ENCODE data around the gene PRDM11.

PRDM11 gene

DNA sequence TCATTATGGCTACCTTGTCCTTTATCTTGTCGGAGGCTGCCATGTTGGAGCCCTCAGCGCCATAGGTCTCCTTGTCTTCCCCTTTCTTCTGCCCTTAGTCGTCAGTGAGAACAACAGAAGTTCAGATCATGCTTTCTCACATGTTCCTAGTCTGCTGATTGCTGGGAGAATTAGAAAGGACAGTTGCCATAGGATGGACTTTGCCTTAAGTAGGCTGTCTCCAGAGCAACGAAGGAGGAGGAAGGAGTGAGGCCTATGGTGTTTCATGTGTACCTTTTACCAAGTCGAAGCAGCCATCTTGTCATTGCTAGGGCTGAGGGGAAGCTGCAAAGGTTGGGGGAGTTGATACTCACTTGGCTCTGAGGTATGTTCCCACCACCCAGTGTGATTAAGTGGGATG is 77.1 kb downstream of the PRDM11 start:
- TF ChIP-seq, protein P1, sequence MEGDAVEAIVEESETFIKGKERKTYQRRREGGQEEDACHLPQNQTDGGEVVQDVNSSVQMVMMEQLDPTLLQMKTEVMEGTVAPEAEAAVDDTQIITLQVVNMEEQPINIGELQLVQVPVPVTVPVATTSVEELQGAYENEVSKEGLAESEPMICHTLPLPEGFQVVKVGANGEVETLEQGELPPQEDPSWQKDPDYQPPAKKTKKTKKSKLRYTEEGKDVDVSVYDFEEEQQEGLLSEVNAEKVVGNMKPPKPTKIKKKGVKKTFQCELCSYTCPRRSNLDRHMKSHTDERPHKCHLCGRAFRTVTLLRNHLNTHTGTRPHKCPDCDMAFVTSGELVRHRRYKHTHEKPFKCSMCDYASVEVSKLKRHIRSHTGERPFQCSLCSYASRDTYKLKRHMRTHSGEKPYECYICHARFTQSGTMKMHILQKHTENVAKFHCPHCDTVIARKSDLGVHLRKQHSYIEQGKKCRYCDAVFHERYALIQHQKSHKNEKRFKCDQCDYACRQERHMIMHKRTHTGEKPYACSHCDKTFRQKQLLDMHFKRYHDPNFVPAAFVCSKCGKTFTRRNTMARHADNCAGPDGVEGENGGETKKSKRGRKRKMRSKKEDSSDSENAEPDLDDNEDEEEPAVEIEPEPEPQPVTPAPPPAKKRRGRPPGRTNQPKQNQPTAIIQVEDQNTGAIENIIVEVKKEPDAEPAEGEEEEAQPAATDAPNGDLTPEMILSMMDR (conservative IDR thresholded peaks at IDR 0.05; ENCODE audit: low read depth, low read length): no peak
- no peak for DNase-seq (ENCODE audit: low read depth)
- no peak overlapping the region for H3K4me3 ChIP-seq (ENCODE audit: low read depth, low read length)

- DNase-seq (ENCODE audit: low read depth): no peak
- TF ChIP-seq, protein P1 (conservative IDR thresholded peaks at IDR 0.05; ENCODE audit: low read depth, low read length): no peak
- H3K4me3 ChIP-seq (ENCODE audit: low read depth, low read length): no peak overlapping the region
Measured at GRCh38 chr11:45224766-45225165, 78.3 kb downstream of the PRDM11 start.

DNA sequence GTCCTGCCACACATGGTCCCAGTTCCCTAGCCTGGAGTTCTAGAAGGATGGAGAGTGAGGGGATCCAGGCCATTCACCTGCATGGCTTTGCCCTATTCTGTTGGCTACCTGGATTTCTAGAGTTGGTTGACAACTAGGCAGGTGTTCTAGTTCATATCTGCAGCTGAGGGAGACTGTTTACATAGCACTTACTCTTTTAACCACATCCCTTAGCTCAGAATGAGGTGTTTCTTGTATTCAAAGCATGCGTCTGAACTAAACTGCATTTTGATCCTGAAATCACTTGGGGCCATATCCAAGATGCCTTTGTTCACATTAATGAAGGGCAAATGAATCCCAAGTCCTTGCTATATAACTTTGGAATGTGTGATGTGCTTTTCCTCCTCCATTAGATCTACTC is 78.8 kb downstream of the PRDM11 start:
- no peak for DNase-seq (ENCODE audit: low read depth)
- no peak overlapping the region for H3K4me3 ChIP-seq (ENCODE audit: low read depth, low read length)
- TF ChIP-seq, protein P1 (conservative IDR thresholded peaks at IDR 0.05; ENCODE audit: low read depth, low read length): no peak

- TF ChIP-seq, protein P1 (conservative IDR thresholded peaks at IDR 0.05; ENCODE audit: low read depth, low read length): no peak
- DNase-seq (ENCODE audit: low read depth): no peak
- H3K4me3 ChIP-seq (ENCODE audit: low read depth, low read length): no peak overlapping the region
Measured at GRCh38 chr11:45225961-45226871, 79.8 kb downstream of the PRDM11 start.

GRCh38 chr11:45226901-45227300 is 80.5 kb downstream of the PRDM11 start:
- H3K4me3 ChIP-seq (ENCODE audit: low read depth, low read length): no peak overlapping the region
- TF ChIP-seq, protein P1 (conservative IDR thresholded peaks at IDR 0.05; ENCODE audit: low read depth, low read length): no peak
- no peak for DNase-seq (ENCODE audit: low read depth)

DNA sequence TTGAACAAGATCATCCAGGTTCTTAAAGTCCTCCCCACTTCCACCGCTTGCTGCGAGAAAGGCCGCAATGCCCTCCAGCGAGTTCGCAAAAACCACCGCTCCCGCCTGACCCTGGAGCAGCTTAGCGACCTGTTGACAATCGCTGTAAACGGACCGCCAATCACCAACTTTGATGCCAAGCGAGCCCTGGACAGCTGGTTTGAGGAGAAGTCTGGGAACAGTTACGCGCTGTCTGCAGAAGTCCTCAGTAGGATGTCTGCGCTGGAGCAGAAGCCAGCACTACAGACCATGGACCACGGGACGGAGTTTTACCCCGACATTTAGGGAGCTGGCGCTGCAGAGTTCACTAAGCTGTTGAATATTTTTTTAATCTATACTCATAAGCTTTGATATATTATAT is 81.4 kb downstream of the PRDM11 start:
- H3K4me3 ChIP-seq (ENCODE audit: low read depth, low read length): no peak overlapping the region
- TF ChIP-seq, protein P1 (conservative IDR thresholded peaks at IDR 0.05; ENCODE audit: low read depth, low read length): no peak
- no peak for DNase-seq (ENCODE audit: low read depth)
